AG04449 (cell line): Measurements from ENCODE around the gene STOML1.

Source experiments
- CTCF ChIA-PET: fragments of 350-600 bp; formaldehyde crosslinking; extraction: SDS; loops from one replicate; lab custom pipeline; 2021; ENCODE audit warnings: antibody characterized with exemption; lab: Yijun Ruan, JAX
- POLR2A ChIA-PET: fragments of 400-600, 350-600 bp; formaldehyde crosslinking; extraction: SDS; loops from one replicate; lab custom pipeline; 2020; ENCODE audit warnings: antibody characterized with exemption, inconsistent platforms; lab: Yijun Ruan, JAX
- DNase-seq: peaks from one replicate; pipeline ENCODE4 v3.0.0-alpha.2; 2010; ENCODE audit warnings: low read depth, low spot score
- H3K4me3 ChIP-seq: 2 replicates; pipeline ENCODE4 v1.5.1; 2011; ENCODE audit warnings: low read depth, mild to moderate bottlenecking, control low read depth, low read length
- CTCF ChIP-seq: IDR thresholded peaks from one replicate; pipeline ENCODE4 v1.5.1; 2011; ENCODE audit warnings: mild to moderate bottlenecking, moderate library complexity, low read length, control low read depth, inconsistent platforms; ENCODE audit not compliant: insufficient read depth; ENCODE audit errors: missing control alignments

STOML1 gene, protein sequence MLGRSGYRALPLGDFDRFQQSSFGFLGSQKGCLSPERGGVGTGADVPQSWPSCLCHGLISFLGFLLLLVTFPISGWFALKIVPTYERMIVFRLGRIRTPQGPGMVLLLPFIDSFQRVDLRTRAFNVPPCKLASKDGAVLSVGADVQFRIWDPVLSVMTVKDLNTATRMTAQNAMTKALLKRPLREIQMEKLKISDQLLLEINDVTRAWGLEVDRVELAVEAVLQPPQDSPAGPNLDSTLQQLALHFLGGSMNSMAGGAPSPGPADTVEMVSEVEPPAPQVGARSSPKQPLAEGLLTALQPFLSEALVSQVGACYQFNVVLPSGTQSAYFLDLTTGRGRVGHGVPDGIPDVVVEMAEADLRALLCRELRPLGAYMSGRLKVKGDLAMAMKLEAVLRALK

GRCh38 chr15:73991726-73992593 lies at the start of gene STOML1:
TSS of gene STOML1 (minus strand) at chr15:73992295. CDS start at chr15:73992223, 72 bp downstream.
- peak within 1 kb of the TSS; percentile 71 for H3K4me3 ChIP-seq
- ChIA-PET POLR2A (no interaction called here), CTCF (interaction anchor here (0.8 to 11.3 kb wide), 17 partner anchors 9 to 330 kb away, joined by 3 to 126 read pairs (median 7); no protein-coding TSS in a partner anchor)
- peak; percentile 85 for TF ChIP-seq CTCF
- no peak for DNase-seq

- no peak overlapping the region for H3K4me3 ChIP-seq
- no peak for DNase-seq
- POLR2A ChIA-PET: interaction anchor here (1.1 to 2.3 kb wide), 3 partner anchors 10 to 68 kb away, joined by 3 to 10 read pairs (median 7); partner anchors contain the start of gene PML
- no peak for TF ChIP-seq CTCF
- CTCF ChIA-PET: interaction anchor here (1.3 to 25.5 kb wide), 7 partner anchors 9 to 278 kb away, joined by 3 to 554 read pairs (median 126); partner anchors contain the start of genes PML and STOML1
Observed at GRCh38 chr15:74041311-74041756, 49.2 kb upstream of the STOML1 start.

GRCh38 chr15:74040109-74040850 lies 48.2 kb upstream of the STOML1 start:
- ChIA-PET POLR2A (interaction anchor here (0.5 to 2.3 kb wide), 6 partner anchors 11 to 113 kb away, joined by 3 to 10 read pairs (median 3); partner anchors contain the start of gene PML), CTCF (interaction anchor here (0.9 to 25.5 kb wide), 15 partner anchors 9 to 279 kb away, joined by 3 to 554 read pairs (median 6); partner anchors contain the start of genes PML and STOML1)
- H3K4me3 ChIP-seq: peak overlapping the region; percentile 12; the same call in 1 of the 2 replicates
- DNase-seq: peak; percentile 95
- TF ChIP-seq CTCF: no peak

DNA sequence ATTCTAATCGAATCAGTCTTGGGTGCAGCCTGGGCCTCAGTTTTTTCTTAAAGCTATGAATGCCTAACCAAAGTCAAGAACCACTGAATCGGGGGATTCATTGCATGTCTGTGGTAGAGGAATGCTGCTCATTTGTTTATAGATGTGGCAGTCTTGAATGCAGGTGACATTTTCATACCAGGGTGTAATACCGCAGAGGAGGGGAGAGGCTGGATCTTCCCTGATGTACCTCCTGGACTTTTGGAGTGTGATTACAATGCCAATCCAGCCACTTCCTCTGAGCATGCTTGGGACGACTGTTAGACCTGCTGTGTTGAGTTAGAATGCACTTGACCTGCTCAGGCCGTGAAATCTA lies 47.5 kb upstream of the STOML1 start:
- TF ChIP-seq CTCF: no peak
- CTCF ChIA-PET: interaction anchor here (0.9 to 25.5 kb wide), 14 partner anchors 8 to 279 kb away, joined by 3 to 554 read pairs (median 6); partner anchors contain the start of genes PML and STOML1
- POLR2A ChIA-PET: interaction anchor here (1.2 to 2.3 kb wide), 3 partner anchors 12 to 58 kb away, joined by 3 to 10 read pairs (median 7); partner anchors contain the start of gene PML
- no peak overlapping the region for H3K4me3 ChIP-seq
- DNase-seq: no peak
